Lower leg skin (tissue), 3 donors: ENCODE results near the gene MILR1.

ENCODE experiments used
- CTCF ChIP-seq, 3 donors: fragments of 450-650 bp; IDR thresholded peaks; one replicate each; pipeline ENCODE4 v1.5.1; 2016; ENCODE audit warnings: antibody characterized with exemption in 3 of 3, mild to moderate bottlenecking in 3 of 3, moderate library complexity in 2 of 3
- POLR2A ChIP-seq, 2 donors: fragments of 450-650 bp; IDR thresholded peaks; one replicate each; pipeline ENCODE4 v1.6.1; 2016 to 2017; ENCODE audit warnings: antibody characterized with exemption in 2 of 2, mild to moderate bottlenecking in 1 of 2, moderate library complexity in 1 of 2

- TF ChIP-seq CTCF (IDR thresholded peaks at IDR 0.05), result no peak
- no peak for TF ChIP-seq POLR2A (IDR thresholded peaks at IDR 0.05)
These were observed 7.0 kb upstream of the MILR1 start for GRCh38 chr17:64441772-64442540.
